HG02884 (cell line): ENCODE measurements around the gene HEXB.
A peak's percentile ranks its signal among the peaks of the same experiment; 100 is the strongest.

Experiments
- ATAC-seq: cut with Tn5 transposase; IDR thresholded peaks from one replicate; pipeline ENCODE4 v1.9.1; 2021; ENCODE audit warnings: mild to moderate bottlenecking, moderate library complexity; ENCODE audit not compliant: unreplicated experiment

HEXB gene

DNA sequence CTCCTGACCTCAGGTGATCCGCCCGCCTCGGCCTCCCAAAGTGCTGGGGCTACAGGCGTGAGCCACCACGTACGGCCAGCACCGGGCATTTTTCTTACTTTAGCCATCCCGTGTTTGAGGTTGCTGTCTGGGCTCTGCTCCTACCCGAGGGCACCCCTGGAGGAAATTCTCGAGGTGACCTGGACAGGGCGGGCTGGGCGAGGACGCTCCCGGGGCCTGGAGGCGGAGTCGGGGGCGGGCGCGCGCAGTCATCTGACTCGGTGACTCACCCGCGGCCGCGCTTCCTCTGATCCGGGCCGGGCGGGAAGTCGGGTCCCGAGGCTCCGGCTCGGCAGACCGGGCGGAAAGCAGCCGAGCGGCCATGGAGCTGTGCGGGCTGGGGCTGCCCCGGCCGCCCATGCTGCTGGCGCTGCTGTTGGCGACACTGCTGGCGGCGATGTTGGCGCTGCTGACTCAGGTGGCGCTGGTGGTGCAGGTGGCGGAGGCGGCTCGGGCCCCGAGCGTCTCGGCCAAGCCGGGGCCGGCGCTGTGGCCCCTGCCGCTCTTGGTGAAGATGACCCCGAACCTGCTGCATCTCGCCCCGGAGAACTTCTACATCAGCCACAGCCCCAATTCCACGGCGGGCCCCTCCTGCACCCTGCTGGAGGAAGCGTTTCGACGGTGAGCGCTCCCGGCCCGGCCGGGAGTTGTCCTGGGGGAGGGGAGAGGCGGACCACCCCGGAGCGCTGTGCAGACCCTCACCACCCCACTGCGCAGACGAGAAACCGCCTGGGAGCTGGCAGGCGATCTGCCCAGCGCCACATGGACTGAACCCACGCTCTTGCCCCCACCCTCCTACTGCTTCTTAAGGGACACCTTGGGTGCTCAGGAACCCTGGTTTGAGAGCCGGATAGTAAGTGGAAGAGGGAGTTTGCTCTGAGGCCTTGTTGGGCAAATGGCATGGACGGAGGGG is at the start of gene HEXB:
TSS of gene HEXB (plus strand) at position 334 of the 952 bp plus-strand sequence. CDS start at position 362, 28 bp downstream.
- peak; percentile 68 for ATAC-seq

DNA sequence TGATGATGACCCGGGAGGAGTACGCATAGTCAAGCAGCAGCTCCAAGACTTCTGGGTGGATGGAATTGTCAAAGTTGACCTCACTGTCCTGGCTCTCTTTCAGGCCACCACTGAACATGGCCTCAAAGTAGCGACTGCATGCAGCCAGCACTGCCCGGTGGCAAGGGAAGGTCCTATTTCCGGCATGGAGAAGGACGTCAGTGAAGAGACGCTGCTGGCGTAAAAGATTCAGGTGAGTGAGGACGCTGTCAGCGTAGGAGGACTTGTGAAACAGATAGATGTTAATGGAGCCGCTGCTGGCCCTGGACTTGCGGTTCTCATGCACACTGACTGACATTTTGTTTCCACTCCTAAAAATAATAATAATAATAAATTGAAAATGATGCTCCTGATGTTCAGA is 48.9 kb upstream of the HEXB start:
- ATAC-seq = no peak

DNA sequence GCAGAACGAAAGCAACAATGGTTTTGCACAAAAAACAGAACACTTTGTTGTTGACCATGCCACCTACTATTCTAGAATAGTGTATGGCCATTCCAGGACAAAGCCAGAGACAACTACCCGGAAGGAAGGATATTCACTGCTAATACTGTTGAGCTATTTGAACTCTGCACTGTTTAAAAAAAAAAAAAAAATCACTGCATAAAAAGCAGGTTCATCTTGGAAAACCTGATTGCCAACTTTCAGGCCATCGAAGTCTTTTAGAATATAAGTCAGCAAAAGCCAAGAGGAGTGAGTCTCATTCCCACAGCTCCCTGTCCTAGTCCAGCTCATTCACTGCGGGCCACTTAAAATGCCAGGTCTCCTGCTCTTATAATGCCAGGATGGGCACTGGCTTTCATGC is 48.5 kb upstream of the HEXB start:
- ATAC-seq = no peak

DNA sequence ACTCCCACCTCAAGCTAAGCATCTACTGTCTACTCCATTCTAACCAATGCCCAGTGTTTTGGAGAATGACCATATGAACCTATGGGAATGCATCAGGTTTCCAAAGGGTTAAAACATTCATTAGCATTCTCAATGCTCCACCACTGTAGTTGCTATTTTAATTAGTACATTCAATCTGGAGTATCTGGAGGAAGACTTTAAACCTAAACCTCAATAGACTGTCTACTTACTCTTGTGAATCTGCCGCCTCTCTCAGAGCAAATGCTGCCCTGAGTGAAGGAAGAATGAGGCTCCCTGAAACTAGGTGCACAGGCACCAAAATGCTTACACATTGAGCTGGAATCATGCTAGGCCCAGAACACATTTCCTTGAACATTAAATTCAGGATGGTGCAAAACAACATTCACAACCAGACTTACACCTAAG is 46.5 kb upstream of the HEXB start:
- ATAC-seq = no peak

- ATAC-seq = peak; percentile 36
Measured at GRCh38 chr5:74638970-74639806, 45.8 kb upstream of the HEXB start.

- ATAC-seq = peak; percentile 7
Measured at GRCh38 chr5:74639807-74640449, 45.1 kb upstream of the HEXB start.

GRCh38 chr5:74640450-74640953 is 44.5 kb upstream of the HEXB start, which contains the start of gene ENC1:
ENC1 (minus strand) TSS chr5:74640728; CDS start chr5:74636485, 4,243 bp downstream.
- peak; percentile 66 for ATAC-seq

DNA sequence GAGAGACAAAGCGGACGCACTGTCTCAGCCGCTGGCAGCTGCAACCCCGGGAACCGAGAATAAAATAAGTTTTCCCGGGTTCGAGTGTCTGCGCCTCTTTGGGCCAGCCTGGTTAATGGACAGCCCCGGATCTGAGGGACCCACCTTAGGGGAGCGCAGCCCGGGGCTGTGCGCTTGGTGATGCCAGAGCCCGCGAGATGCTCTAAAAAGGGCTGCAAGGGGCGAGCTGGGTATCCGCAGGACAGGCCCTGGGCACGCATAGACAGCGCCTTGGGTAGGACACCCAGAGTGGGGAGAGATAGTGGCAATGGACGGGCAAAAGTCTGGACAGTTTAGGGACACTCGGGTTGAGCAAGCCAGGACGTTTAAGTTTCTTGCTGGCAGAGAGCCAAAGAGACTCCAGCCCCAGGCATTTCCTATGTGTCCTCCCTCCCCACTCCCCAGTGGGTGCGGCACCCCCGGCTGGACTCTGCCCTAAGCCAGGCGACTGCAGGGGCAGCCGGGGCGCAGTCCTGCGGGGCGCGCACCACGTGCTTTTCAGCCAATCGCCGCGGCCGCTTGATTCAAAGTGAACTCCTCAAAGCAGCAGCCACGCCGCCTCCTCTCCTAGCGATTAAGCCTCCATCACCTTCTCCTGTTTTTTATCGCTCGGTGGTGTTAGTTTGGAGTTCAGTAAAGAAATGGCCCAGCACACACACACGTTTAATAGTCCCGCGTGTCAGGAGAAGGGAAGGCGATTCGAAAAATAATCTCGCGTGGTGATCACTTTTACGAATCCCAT is 43.9 kb upstream of the HEXB start:
- peak; percentile 15 for ATAC-seq

- ATAC-seq = no peak
Measured at GRCh38 chr5:74641735-74642542, 43.1 kb upstream of the HEXB start.

- ATAC-seq = no peak
Measured at GRCh38 chr5:74642543-74642863, 42.5 kb upstream of the HEXB start.

GRCh38 chr5:74643111-74643562 is 41.9 kb upstream of the HEXB start:
- ATAC-seq = no peak

- no peak for ATAC-seq
Measured at GRCh38 chr5:74647096-74647495, 37.9 kb upstream of the HEXB start.

GRCh38 chr5:74648835-74649293 is 36.2 kb upstream of the HEXB start:
- peak; percentile 70 for ATAC-seq

DNA sequence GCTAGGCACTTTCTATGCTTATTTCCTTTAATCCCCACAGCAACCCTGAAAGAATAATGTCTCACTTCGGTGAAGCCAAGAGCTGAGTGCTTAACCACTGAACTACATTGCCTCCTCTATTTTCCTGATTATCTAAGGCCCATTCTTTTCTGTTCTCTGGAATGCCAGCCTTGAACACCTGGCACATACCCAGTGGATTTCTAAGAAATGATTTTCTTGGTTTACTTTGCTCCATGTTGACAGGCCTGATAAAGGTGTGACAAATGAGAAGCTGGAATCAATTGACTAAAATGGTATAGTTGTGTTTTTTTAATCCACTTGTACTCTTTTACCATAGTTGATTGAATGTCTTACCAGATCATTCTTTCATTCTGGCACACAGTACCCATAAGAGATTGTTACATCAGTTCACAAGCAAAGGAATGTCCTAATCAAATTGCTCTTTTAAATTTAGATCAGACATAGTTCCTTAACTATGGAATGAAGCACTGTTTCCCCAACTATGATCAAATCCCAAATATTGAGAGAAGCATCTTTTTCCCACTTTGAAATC is 35.5 kb upstream of the HEXB start:
- no peak for ATAC-seq

GRCh38 chr5:74651710-74652109 is 33.3 kb upstream of the HEXB start:
- no peak for ATAC-seq

GRCh38 chr5:74652576-74652975 is 32.5 kb upstream of the HEXB start:
- no peak for ATAC-seq

- no peak for ATAC-seq
Measured at GRCh38 chr5:74653991-74654390, 31.0 kb upstream of the HEXB start.

- no peak for ATAC-seq
Measured at GRCh38 chr5:74655206-74655605, 29.8 kb upstream of the HEXB start.

DNA sequence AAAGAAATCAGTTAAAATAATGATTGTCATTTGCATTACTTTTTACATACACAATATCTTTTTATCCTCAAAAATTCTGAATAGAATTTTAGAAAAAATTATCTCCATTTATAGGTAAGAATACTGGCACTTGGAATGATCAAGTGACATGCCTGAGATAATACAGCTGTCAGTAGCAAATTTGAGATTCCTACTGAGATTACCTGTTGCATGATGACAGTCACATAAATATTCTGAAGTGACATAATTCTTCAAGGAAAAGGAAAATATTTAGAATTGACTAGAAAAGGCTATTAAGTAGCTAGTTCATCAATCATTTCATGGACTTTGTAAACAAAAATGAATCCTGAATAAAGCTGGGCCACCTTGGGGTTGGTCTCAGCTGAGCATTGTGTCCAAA is 29.3 kb upstream of the HEXB start:
- no peak for ATAC-seq
